ENCODE measurements around the gene ANAPC4.

- no peak for TF ChIP-seq POLR2AphosphoS5 (IDR thresholded peaks at IDR 0.05)
- no peak for TF ChIP-seq POLR2A (IDR thresholded peaks at IDR 0.05)
- no peak for TF ChIP-seq CTCF (IDR thresholded peaks at IDR 0.05)
Measured at GRCh38 chr4:25386926-25387325, 9.9 kb downstream of the ANAPC4 start.
